HG03432 (cell line): ENCODE measurements around the gene HAGHL.
"Not testable (repeated sequence)": the region's sequence is repeated elsewhere in the genome, so short reads cannot be mapped to it uniquely, and the experiment has no call there.

Experiments used
- ATAC-seq: cut with Tn5 transposase; IDR thresholded peaks from one replicate; pipeline ENCODE4 v1.9.1; 2021; ENCODE audit warnings: mild to moderate bottlenecking, moderate library complexity; ENCODE audit not compliant: unreplicated experiment

The HAGHL gene

DNA sequence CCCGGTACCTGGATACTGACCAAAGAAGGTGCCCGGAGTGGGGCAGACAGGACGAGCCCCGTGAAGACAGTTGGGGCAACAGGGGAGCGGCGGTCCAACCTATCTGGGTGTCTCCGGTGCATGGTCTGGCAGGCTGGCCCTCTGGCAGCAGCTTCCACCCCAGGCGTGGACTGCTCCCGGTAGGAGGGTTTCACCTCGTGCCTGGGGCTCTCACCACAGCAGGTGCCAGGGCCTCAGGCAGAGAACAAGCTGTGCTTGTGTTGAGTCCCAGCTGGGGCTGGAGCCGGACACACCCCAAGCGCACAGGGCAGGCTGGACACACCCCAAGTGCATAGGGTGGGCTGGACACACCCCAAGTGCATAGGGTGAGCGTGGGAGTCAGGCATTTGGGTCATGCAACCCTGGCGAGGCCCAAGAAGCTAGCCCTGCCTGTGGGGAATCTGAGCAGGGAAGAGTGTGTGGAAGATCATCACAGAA, 19.8 kb upstream of the HAGHL start:
- ATAC-seq = no peak

DNA sequence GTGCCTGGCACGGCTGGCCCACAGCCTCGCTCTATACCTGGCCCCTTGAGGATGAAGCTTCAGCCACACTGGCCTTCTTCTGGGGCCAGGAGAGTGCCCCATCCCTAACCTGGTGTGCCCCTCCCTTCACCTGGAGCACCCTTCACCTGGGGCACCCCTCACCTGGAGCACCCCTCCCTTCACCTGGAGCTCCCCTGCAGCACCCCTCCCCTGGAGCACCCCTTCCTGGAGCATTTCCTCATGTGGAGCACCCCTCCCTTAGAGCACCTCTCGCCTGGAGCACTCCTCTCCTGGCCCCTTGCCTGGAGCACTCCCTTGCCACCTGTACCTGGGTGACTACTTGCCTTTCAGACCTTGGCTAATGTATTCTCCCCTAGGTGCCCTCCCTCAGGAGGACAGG, 18.9 kb upstream of the HAGHL start:
- ATAC-seq = no peak

DNA sequence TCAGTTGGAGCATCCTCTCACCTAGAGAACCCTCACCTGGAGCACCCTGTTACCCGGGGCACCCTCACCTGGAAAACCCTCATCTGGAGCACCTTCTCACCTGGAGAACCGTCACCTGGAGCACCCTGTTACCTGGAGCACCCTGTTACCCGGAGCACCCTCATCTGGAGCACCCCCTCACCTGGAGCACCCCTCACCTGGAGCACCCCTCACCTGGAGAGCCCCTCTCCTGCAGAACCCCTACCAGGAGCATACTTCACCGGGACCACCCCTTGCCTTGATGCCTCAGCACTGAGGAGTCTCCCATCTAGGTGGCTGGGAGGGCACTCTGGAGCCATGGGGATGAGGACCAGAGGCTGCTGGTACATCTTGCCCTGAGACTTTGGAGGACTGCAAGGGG, 17.9 kb upstream of the HAGHL start:
- no peak for ATAC-seq

GRCh38 chr16:709566-710499, 17.1 kb upstream of the HAGHL start:
- no peak for ATAC-seq

GRCh38 chr16:710500-711075, 16.3 kb upstream of the HAGHL start:
- ATAC-seq = no peak

DNA sequence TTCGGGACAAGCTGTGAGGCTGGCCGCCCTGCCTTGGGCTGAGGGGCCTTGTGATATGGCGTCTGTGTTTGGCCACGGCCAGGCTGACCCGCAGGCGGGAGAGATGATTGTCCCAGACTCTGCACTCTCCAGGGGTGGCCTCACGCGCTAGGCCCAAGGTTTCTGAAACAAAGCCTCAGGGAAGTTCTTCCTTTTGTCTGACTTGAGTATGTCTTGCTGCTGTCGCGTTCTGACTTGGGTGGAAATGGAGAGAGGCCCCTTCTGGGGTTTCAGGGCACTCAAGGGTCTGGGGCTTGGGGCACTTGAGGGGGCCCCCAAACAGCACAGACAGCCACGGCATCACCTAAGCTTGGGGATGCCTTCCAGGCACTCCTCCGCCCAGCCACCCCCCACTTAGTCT, 15.8 kb upstream of the HAGHL start:
- ATAC-seq = no peak

- ATAC-seq = no peak
Observed at GRCh38 chr16:711548-712320, 15.2 kb upstream of the HAGHL start.

DNA sequence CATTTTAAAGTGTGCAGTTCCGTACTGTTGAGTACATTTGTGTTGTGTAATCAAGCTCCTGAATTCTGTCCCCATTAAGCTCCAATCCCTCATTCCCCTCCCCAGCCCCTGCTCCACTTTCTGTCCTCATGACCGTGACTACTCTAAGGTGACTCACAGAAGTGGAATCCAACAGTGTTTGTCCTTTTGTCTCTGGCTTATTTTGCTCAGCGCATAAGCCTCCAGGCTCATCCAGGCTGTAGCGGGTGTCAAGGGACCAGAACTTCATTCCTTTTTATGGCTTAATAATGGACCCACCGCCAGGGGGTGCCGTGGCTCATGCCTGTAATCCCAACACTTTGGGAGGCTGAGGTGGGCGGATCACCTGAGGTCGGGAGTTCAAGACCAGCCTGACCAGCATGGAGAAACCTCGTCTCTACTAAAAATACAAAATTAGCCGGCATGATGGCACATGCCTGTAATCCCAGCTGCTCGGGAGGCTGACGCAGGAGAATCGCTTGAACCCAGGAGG, 14.1 kb upstream of the HAGHL start:
- not testable (repeated sequence) for ATAC-seq

- ATAC-seq = no peak
Observed at GRCh38 chr16:714079-714478, 12.8 kb upstream of the HAGHL start.

GRCh38 chr16:714558-715476, 12.1 kb upstream of the HAGHL start, which contains the start of gene METRN:
TSS of gene METRN (plus strand) at chr16:715118. CDS start at chr16:715290, 172 bp downstream.
- ATAC-seq = peak; percentile 73

DNA sequence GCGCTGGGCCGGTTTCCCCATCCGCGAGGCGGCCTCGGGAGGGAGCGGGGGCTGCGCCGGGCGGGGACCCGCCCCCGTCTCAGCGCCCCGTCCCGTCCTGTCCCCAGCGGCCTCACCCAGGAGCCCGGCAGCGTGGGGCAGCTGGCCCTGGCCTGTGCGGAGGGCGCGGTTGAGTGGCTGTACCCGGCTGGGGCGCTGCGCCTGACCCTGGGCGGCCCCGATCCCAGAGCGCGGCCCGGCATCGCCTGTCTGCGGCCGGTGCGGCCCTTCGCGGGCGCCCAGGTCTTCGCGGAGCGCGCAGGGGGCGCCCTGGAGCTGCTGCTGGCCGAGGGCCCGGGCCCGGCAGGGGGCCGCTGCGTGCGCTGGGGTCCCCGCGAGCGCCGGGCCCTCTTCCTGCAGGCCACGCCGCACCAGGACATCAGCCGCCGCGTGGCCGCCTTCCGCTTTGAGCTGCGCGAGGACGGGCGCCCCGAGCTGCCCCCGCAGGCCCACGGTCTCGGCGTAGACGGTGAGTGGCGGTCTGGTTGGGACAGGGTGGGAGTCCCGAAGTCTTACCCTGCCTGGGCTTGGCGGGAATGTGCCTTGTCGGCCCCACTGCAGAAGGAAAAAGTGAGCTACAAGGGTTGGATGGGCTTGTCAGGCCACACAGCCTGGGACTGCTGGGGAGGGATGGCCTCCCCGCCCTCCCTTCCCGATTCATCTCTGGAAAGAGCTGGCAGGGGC, 11.3 kb upstream of the HAGHL start:
- peak; percentile 12 for ATAC-seq

DNA sequence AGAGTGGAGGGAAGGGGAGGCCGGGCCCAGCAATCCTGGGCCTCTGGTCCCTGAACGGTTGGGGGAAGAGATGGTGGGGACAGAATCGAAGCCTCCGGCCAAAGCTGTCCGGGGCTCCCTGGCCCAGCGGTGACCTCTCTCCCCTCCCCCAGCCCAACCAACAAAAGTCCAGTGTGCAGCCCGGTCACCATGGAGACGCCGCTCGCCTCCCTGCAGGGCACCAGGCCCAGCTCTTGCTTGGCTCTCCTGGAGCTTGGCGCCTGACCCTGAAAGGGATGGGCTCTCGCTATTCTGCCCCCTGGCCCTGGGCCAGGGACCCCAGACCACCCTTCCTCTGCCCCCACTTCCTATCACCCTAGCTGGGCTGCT, 10.7 kb upstream of the HAGHL start:
- no peak for ATAC-seq

DNA sequence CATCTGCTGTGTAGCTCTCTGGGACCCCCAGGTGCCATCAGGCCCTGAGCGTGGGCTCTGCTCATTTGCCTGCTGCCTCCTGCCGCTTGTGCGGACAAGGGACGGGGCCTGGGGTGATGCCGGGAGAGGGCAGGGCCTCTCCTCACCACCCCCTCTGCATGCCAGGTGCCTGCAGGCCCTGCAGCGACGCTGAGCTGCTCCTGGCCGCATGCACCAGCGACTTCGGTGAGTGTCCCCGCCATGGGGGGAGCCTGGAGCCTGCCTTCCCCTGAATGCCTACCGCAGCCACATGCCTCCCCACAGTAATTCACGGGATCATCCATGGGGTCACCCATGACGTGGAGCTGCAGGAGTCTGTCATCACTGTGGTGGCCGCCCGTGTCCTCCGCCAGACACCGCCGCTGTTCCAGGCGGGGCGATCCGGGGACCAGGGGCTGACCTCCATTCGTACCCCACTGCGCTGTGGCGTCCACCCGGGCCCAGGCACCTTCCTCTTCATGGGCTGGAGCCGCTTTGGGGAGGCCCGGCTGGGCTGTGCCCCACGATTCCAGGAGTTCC, 10.1 kb upstream of the HAGHL start:
- ATAC-seq = no peak

DNA sequence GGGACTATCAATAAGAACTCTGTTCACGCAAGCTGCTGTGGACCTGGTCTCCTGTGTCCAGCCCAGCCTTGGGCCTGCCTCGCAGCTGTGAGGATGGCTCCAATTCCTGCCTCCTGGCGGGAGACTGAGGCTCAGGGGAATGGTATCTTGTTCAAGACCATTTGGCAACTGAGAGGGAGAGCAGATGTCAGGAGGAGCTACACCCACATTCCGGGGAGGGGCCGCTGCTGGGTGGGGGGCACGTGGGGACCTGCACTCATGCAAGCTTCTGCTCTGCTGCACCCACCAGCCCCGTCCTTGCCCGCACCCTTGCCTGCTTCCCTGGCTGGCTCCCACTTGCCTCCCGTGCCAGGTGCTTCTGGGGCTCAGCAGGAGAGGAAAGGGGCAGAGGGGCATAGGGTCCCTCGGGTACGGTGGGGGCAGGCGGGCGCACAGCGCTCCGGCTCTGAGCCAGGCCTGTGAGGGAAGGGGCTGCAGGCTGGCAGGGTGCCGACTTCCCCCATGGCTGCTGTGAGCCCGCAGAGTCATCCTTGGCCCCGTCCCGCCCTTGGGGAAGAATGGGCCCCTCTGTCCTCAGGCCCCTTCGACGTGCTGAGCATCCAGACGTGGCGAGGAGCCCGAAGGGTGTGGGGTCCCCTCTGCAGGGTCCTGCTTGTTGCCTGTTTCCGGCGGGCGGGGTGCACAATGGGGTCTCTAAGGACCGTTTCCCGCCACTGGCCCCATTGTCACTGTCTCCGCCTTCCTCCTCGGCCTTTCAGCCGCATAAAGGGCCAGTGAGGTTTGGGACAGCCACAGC, 9.3 kb upstream of the HAGHL start:
- no peak for ATAC-seq

DNA sequence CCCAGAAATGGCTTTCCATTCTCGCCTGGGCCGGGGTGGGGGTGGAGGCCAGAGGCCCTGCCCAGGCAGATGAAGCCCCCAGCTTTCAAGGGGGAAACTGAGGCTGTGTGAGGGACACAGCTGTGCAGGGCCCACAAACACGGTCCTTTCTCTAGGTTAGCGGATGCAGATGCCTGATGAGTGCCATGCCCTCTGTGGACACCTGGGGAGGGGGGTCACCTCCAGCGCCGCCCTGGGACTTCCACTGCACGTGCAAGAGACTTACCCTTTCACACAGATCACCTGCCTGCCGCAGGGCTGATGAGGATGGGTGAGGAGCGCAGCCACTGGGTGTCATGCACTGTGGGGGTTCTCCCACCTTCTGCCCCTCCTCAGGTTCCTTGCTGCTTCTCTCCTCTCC, 8.5 kb upstream of the HAGHL start:
- ATAC-seq = no peak

GRCh38 chr16:718922-719321, 8.0 kb upstream of the HAGHL start:
- ATAC-seq = no peak

- ATAC-seq = no peak
Observed at GRCh38 chr16:719815-720446, 7.0 kb upstream of the HAGHL start.

- ATAC-seq = peak; percentile 19
Observed at GRCh38 chr16:720447-720989, 6.4 kb upstream of the HAGHL start.
